ENCODE measurements around the gene ANKRD13A. TPM values are rescaled to one million over a fixed set of nuclear protein-coding genes. Genes with fewer than 3 reads are reported as not detected.
"Not testable (repeated sequence)": the region's sequence is repeated elsewhere in the genome, so short reads cannot be mapped to it uniquely, and the experiment has no call there.

Gene ANKRD13A
- total RNA-seq, 1 donor from 2014 or later: 15.5 TPM

GRCh38 chr12:110071504-110071903, 72.3 kb downstream of the ANKRD13A start:
- intact Hi-C loops (cut with DNase I): no loop called here

GRCh38 chr12:110071967-110072366, 72.7 kb downstream of the ANKRD13A start:
- no peak for DNase-seq (ENCODE audit: low spot score)
- intact Hi-C loops (cut with DNase I): no loop called here

More at GRCh38 chr12:110071504-110071903, 72.3 kb downstream of the ANKRD13A start:
- DNase-seq (ENCODE audit: low spot score): no peak

- intact Hi-C loops (cut with DNase I); DNase-seq (ENCODE audit: low spot score): not testable (repeated sequence)
Measured at GRCh38 chr12:110072636-110073035, 73.4 kb downstream of the ANKRD13A start.

GRCh38 chr12:110073049-110073831, 74.0 kb downstream of the ANKRD13A start:
- intact Hi-C loops (cut with DNase I): no loop called here
- no peak for DNase-seq (ENCODE audit: low spot score)

GRCh38 chr12:110074089-110074488, 74.9 kb downstream of the ANKRD13A start:
- no peak for DNase-seq (ENCODE audit: low spot score)
- intact Hi-C loops (cut with DNase I): no loop called here

GRCh38 chr12:110075880-110076279, 76.7 kb downstream of the ANKRD13A start:
- DNase-seq (ENCODE audit: low spot score): no peak
- intact Hi-C loops (cut with DNase I): no loop called here

GRCh38 chr12:110077800-110078199, 78.6 kb downstream of the ANKRD13A start:
- DNase-seq (ENCODE audit: low spot score): no peak
- intact Hi-C loops (cut with DNase I): no loop called here

GRCh38 chr12:110079477-110080400, 80.5 kb downstream of the ANKRD13A start:
- peak; percentile 80 for DNase-seq (ENCODE audit: low spot score)
- intact Hi-C loops (cut with DNase I): no loop called here

- intact Hi-C loops (cut with DNase I): no loop called here
- no peak for DNase-seq (ENCODE audit: low spot score)
Measured at GRCh38 chr12:110080410-110080809, 81.2 kb downstream of the ANKRD13A start.

- no peak for DNase-seq (ENCODE audit: low spot score)
- intact Hi-C loops (cut with DNase I): no loop called here
Measured at GRCh38 chr12:110084314-110085015, 85.2 kb downstream of the ANKRD13A start.

GRCh38 chr12:110088216-110088615, 89.0 kb downstream of the ANKRD13A start:
- intact Hi-C loops (cut with DNase I); DNase-seq (ENCODE audit: low spot score): not testable (repeated sequence)

GRCh38 chr12:110088936-110089335, 89.7 kb downstream of the ANKRD13A start:
- no peak for DNase-seq (ENCODE audit: low spot score)
- intact Hi-C loops (cut with DNase I): no loop called here

Other genes with a start within 250 kb of the ANKRD13A start
- gene TRPV4, start 166.0 kb upstream of the ANKRD13A start, total RNA-seq: 0.46 TPM
- 23.3 TPM for gene GLTP, start 118.9 kb upstream of the ANKRD13A start, total RNA-seq
- 9.3 TPM for gene TCHP, start 99.2 kb upstream of the ANKRD13A start, total RNA-seq
- 31.2 TPM for gene GIT2, start 3.1 kb upstream of the ANKRD13A start, total RNA-seq
- 6.4 TPM for gene C12orf76, start 49.1 kb downstream of the ANKRD13A start, total RNA-seq
- 6.4 TPM for gene IFT81, start 124.9 kb downstream of the ANKRD13A start, total RNA-seq